ENCODE data around the gene GPR42.

GPR42 gene

GRCh38 chr19:35381926-35382325, 11.1 kb downstream of the GPR42 start:
- in situ Hi-C loops (cut with HindIII; ENCODE audit: low sequenced_read_pairs) = no loop called here

GRCh38 chr19:35383536-35383935, 12.7 kb downstream of the GPR42 start:
- in situ Hi-C loops (cut with HindIII; ENCODE audit: low sequenced_read_pairs) = no loop called here
- no peak overlapping the region for H3K4me3 ChIP-seq (ENCODE audit: low read depth, low read length)
- DNase-seq (ENCODE audit: low read depth, low spot score) = no peak
- TF ChIP-seq CTCF (IDR thresholded peaks at IDR 0.05; ENCODE audit: low read depth, low read length) = no peak

More at GRCh38 chr19:35381926-35382325, 11.1 kb downstream of the GPR42 start:
- TF ChIP-seq CTCF (IDR thresholded peaks at IDR 0.05; ENCODE audit: low read depth, low read length) = no peak
- no peak for DNase-seq (ENCODE audit: low read depth, low spot score)
- H3K4me3 ChIP-seq (ENCODE audit: low read depth, low read length) = no peak overlapping the region

- no peak overlapping the region for H3K4me3 ChIP-seq (ENCODE audit: low read depth, low read length)
- no peak for TF ChIP-seq CTCF (IDR thresholded peaks at IDR 0.05; ENCODE audit: low read depth, low read length)
- no peak for DNase-seq (ENCODE audit: low read depth, low spot score)
- in situ Hi-C loops (cut with HindIII; ENCODE audit: low sequenced_read_pairs) = no loop called here
These were observed 17.6 kb downstream of the GPR42 start for GRCh38 chr19:35388277-35389054.

GRCh38 chr19:35389192-35389861, 18.5 kb downstream of the GPR42 start:
- in situ Hi-C loops (cut with HindIII; ENCODE audit: low sequenced_read_pairs) = no loop called here
- no peak for DNase-seq (ENCODE audit: low read depth, low spot score)
- H3K4me3 ChIP-seq (ENCODE audit: low read depth, low read length) = no peak overlapping the region
- TF ChIP-seq CTCF (IDR thresholded peaks at IDR 0.05; ENCODE audit: low read depth, low read length) = no peak

- in situ Hi-C loops (cut with HindIII; ENCODE audit: low sequenced_read_pairs) = no loop called here
- no peak overlapping the region for H3K4me3 ChIP-seq (ENCODE audit: low read depth, low read length)
- TF ChIP-seq CTCF (IDR thresholded peaks at IDR 0.05; ENCODE audit: low read depth, low read length) = no peak
- DNase-seq (ENCODE audit: low read depth, low spot score) = no peak
These were observed 22.2 kb downstream of the GPR42 start for GRCh38 chr19:35392742-35393715.

Measured in astrocyte of the spinal cord (primary cell).